ENCODE measurements around the gene GSTT4.
"Not testable (repeated sequence)": the region's sequence is repeated elsewhere in the genome, so short reads cannot be mapped to it uniquely, and the experiment has no call there.

- TF ChIP-seq CTCF, POLR2AphosphoS5 (IDR thresholded peaks at IDR 0.05): not testable (repeated sequence)
Observed at GRCh38 chr22:23974836-23975352, 30.4 kb downstream of the GSTT4 start.
